Measurements from ENCODE around the gene UBXN4. TPM values are rescaled to one million over a fixed set of nuclear protein-coding genes. Genes with fewer than 3 reads are reported as not detected.
A peak's percentile ranks its signal among the peaks of the same experiment; 100 is the strongest.

UBXN4 gene
- total RNA-seq, 1 donor from 2014 or later: 52.4 TPM

DNA sequence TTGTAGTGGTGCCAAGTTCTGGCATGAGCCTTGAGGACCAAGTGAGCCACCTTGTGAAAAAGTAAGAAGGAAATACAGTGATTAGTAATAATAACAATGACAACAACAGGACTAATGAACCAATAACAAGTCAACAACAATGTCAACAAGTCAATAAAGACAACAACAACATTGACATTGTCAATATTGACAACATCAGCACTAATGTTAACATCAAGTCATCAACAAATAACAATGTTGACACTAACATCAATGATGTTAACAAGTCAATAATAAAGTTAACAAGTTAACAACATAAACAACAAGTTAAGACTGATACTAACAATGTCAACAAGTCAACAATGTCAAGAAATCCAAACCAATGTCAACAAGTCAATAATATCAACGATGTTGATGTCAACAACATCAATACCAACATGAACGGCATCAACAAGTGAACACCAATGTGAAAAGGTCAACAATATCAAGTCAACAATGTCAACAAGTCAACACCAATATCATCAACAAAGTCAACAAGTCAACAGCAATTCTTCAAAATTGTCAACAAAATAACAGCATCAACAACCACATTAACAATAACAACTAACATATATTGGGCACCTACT, 71.4 kb downstream of the UBXN4 start:
- no peak for ATAC-seq

GRCh38 chr2:135815269-135815668, 73.6 kb downstream of the UBXN4 start:
- ATAC-seq: no peak

- no peak for ATAC-seq
Measured at GRCh38 chr2:135817466-135817865, 75.8 kb downstream of the UBXN4 start.

DNA sequence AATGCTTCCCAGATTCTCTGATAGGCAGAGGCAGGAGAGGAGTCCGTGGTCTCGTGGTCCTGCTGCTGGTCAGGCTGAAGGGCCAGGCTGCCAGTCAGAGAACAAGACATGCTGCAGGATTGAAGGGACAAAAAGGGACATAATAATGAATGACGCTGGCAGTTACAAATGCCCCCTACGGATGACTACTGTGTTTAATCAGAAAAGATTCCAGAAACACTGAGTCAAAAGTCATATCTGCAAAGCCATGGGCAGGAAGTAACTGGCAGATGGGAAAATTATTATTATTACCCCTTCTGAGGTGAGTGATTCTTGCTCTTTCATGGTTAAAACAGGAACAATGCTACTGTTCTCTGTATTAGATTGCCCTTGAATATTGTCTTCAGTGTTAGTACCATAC, 76.3 kb downstream of the UBXN4 start:
- no peak for ATAC-seq

- ATAC-seq: peak; percentile 39
Measured at GRCh38 chr2:135818937-135819610, 77.4 kb downstream of the UBXN4 start.

GRCh38 chr2:135820003-135820618, 78.5 kb downstream of the UBXN4 start:
- no peak for ATAC-seq

DNA sequence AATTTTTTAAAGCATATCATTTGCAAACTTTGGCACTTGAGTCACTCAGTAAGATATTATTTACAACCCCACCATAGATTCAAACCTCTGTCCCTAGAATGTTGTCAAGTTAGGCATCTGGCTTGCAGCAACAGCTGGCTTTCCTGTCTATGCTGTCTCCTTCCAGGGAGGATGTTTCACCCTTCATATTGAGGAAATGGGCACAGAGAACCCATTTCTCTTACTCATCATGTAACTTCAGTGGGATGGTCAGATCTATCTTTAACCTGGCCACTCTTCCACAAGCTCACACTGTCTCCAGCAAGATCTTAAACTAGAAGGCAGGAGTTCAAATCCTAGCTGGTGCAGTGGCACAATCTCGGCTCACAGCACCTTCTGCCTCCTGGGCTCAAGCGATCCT, 79.5 kb downstream of the UBXN4 start:
- no peak for ATAC-seq

- ATAC-seq: no peak
Measured at GRCh38 chr2:135822855-135823254, 81.2 kb downstream of the UBXN4 start.

- ATAC-seq: no peak
Measured at GRCh38 chr2:135825131-135825530, 83.5 kb downstream of the UBXN4 start.

- ATAC-seq: no peak
Measured at GRCh38 chr2:135825550-135826176, 84.0 kb downstream of the UBXN4 start.

GRCh38 chr2:135826544-135826943, 84.9 kb downstream of the UBXN4 start:
- ATAC-seq: no peak

DNA sequence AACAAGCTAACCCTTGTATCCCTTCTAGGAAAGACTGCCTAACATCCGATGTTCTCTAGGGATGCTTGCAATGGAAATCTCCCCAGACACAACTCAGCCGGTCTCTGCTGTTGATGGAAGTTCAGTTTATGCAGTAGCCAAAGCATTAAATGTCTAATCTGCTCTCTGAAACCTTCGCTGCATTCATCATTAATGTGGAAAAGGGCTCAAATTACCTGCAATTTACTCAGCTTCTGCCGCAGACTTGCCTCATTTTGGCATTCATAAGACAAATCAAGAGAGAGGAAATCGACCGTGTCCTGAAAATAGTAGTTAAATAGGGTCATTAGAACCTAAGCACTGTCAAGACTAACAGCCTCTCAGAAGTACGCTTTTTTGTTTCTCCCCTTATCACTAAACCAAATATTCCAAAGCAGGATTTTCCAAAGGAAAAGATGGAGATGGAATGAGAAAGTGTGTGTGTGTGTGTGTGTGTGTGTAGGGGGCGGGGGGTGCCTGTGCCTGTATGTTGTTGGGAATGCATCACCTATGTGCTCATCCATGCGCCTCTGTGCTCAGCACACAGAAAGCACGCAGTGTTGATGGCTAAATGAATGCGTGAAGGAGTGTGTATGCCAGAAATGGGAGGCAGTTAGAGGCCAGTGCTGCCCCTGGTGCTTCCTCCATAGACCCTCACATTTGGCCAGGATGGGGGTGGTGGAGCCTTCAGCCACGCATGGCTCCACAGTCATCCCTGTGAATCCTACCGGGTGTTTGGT, 87.9 kb downstream of the UBXN4 start:
- ATAC-seq: no peak

DNA sequence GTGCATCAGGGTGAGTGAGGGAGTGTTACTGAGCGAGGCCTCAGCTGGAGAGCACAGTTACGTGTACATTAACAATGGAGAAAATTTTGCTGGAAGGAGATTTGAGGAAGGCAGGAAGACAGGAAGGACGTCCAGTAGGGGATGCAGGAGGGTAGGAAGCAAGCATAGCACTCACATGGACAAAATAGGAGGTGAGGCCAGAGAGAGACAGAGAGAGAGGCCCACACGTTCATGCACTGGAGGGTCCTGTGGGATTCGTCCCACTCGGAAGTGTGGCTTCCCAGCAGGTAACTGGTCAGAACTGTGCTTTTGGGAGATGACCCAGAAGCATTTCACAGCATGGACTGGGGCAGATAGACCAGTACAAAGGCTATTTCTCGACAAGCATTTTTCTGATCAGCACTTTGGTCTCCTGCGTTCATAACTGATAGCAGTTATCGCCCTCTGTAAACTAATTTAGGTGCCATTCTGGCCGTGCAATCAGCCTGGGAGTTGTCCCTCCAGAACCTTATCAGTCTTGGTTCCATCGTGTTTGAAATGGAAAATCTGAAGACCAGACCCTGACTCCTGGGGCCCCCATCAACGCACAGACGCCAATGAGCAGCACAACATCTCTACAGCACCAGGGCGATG, 89.6 kb downstream of the UBXN4 start:
- no peak for ATAC-seq

DNA sequence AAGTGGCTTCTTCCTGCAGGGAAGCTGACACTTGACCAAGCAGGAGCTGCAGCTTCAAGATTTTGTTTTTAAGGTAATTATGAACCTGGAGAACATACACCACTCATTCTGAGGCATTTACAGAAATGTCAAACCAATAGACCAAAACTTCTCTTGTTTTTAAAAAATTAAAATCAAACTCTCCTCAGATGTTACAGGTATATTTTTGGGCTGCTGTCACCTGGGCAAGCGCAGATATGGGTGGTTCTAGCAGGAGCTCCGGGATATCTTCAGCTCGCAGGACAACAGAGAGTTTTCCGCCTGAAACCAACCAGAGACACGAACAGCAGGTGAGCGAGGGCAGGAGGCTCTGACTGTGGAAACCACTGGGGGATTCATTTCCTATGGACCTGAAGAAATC, 91.2 kb downstream of the UBXN4 start:
- no peak for ATAC-seq

Other genes starting within 250 kb of the UBXN4 start
- 4.5 TPM for gene ZRANB3, start 210.6 kb upstream of the UBXN4 start, total RNA-seq
- gene R3HDM1, start 210.4 kb upstream of the UBXN4 start, total RNA-seq: 26.0 TPM
- gene LCT, start 95.3 kb downstream of the UBXN4 start, total RNA-seq: not detected
- 16.4 TPM for gene MCM6, start 134.6 kb downstream of the UBXN4 start, total RNA-seq
- gene DARS1, start 243.8 kb downstream of the UBXN4 start, total RNA-seq: 58.3 TPM